LNCAP (cell line): ENCODE measurements around the gene TCF25.

Source experiments
- CTCF ChIP-seq: fragments of 450-650 bp; IDR thresholded peaks from 2 replicates; pipeline ENCODE4 v1.5.1; 2017; ENCODE audit warnings: mild to moderate bottlenecking

TCF25 gene

GRCh38 chr16:89931305-89931896 is 58.0 kb downstream of the TCF25 start:
- TF ChIP-seq CTCF: no peak

GRCh38 chr16:89931964-89932363 is 58.6 kb downstream of the TCF25 start:
- TF ChIP-seq CTCF: no peak

- no peak for TF ChIP-seq CTCF
Observed at GRCh38 chr16:89934611-89935553, 61.5 kb downstream of the TCF25 start.

GRCh38 chr16:89936034-89936433 is 62.6 kb downstream of the TCF25 start:
- TF ChIP-seq CTCF: no peak

- no peak for TF ChIP-seq CTCF
Observed at GRCh38 chr16:89936508-89936907, 63.1 kb downstream of the TCF25 start.

- TF ChIP-seq CTCF: no peak
Observed at GRCh38 chr16:89936981-89937380, 63.6 kb downstream of the TCF25 start.

- TF ChIP-seq CTCF: no peak
Observed at GRCh38 chr16:89938175-89938885, 64.9 kb downstream of the TCF25 start.
